AG10803 (cell line): ENCODE data around the gene PMVK.
A peak's percentile ranks its signal among the peaks of the same experiment; 100 is the strongest.

Source experiments
- DNase-seq: peaks from one replicate; pipeline ENCODE4 v3.0.0; 2010; ENCODE audit warnings: low read depth
- H3K4me3 ChIP-seq: 2 replicates; pipeline ENCODE4 v1.5.1; 2011; ENCODE audit warnings: mild to moderate bottlenecking, low read length, control low read depth
- TF ChIP-seq, protein P1 (sequence below): conservative IDR thresholded peaks from 2 replicates; pipeline ENCODE4 v1.5.1; 2011; ENCODE audit warnings: mild to moderate bottlenecking, low read length, control low read depth, inconsistent platforms

Gene PMVK

DNA sequence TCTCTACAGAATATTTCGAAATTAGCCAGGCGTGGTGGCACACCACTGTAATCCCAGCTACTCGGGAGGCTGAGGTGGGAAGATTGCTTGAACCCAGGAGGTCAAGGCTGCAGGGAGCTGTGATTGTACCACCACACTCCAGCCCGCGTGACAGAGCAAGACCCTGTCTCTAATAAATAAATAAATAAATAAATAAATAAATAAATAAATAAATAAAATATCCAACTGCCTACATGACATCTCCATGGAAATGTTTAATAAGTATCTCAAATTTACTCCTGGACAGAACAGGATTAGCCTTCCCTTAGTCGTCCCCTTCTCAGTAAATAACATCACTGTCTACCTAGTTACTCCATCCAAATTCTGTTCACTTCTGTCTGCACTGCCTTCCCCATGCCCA is 37.5 kb downstream of the PMVK start:
- DNase-seq: no peak
- TF ChIP-seq, protein P1, sequence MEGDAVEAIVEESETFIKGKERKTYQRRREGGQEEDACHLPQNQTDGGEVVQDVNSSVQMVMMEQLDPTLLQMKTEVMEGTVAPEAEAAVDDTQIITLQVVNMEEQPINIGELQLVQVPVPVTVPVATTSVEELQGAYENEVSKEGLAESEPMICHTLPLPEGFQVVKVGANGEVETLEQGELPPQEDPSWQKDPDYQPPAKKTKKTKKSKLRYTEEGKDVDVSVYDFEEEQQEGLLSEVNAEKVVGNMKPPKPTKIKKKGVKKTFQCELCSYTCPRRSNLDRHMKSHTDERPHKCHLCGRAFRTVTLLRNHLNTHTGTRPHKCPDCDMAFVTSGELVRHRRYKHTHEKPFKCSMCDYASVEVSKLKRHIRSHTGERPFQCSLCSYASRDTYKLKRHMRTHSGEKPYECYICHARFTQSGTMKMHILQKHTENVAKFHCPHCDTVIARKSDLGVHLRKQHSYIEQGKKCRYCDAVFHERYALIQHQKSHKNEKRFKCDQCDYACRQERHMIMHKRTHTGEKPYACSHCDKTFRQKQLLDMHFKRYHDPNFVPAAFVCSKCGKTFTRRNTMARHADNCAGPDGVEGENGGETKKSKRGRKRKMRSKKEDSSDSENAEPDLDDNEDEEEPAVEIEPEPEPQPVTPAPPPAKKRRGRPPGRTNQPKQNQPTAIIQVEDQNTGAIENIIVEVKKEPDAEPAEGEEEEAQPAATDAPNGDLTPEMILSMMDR: no peak
- no peak overlapping the region for H3K4me3 ChIP-seq

- no peak overlapping the region for H3K4me3 ChIP-seq
- TF ChIP-seq, protein P1: no peak
- no peak for DNase-seq
These were observed 39.7 kb downstream of the PMVK start for GRCh38 chr1:154896771-154897286.

- TF ChIP-seq, protein P1: no peak
- peak; percentile 37 for DNase-seq
- no peak overlapping the region for H3K4me3 ChIP-seq
These were observed 40.7 kb downstream of the PMVK start for GRCh38 chr1:154895798-154896197.

GRCh38 chr1:154891452-154891851 is 45.1 kb downstream of the PMVK start:
- TF ChIP-seq, protein P1: no peak

GRCh38 chr1:154888757-154889156 is 47.8 kb downstream of the PMVK start:
- H3K4me3 ChIP-seq: no peak overlapping the region
- TF ChIP-seq, protein P1: no peak
- DNase-seq: no peak

More at GRCh38 chr1:154891452-154891851, 45.1 kb downstream of the PMVK start:
- DNase-seq: no peak
- no peak overlapping the region for H3K4me3 ChIP-seq

- no peak overlapping the region for H3K4me3 ChIP-seq
- DNase-seq: no peak
- TF ChIP-seq, protein P1: no peak
These were observed 50.1 kb downstream of the PMVK start for GRCh38 chr1:154886281-154887015.
